BE2C (cell line): ENCODE results near the gene TMEM179.

Source experiments
- DNase-seq: peaks from one replicate; pipeline ENCODE4 v3.0.0-alpha.2; 2020
- H3K27me3 ChIP-seq: fragments of 250-450 bp; sonication (Bioruptor Pico); 2 replicates; pipeline ENCODE4 v1.5.1; 2020; ENCODE audit warnings: mild to moderate bottlenecking
- H3K36me3 ChIP-seq: fragments of 250-450 bp; sonication (Bioruptor Pico); 2 replicates; pipeline ENCODE4 v1.5.1; 2020; ENCODE audit warnings: mild to moderate bottlenecking
- H3K4me1 ChIP-seq: fragments of 250-450 bp; sonication (Bioruptor Pico); 2 replicates; pipeline ENCODE4 v1.5.1; 2020
- H3K4me3 ChIP-seq: 2 replicates; pipeline ENCODE4 v1.5.1; 2011; ENCODE audit warnings: low read depth, low read length
- H3K9me3 ChIP-seq: fragments of 250-450 bp; sonication (Bioruptor Pico); 2 replicates; pipeline ENCODE4 v1.5.1; 2020
- CTCF ChIP-seq: IDR thresholded peaks from 2 replicates; pipeline ENCODE4 v1.5.1; 2012; ENCODE audit warnings: mild to moderate bottlenecking, low read depth, low read length

TMEM179 gene

GRCh38 chr14:104547310-104547997, 57.1 kb downstream of the TMEM179 start:
- no peak for TF ChIP-seq CTCF
- no peaks in the 10 kb centered on the region for H3K36me3 ChIP-seq
- no peaks in the 10 kb centered on the region for H3K27me3 ChIP-seq
- no peaks in the 10 kb centered on the region for H3K9me3 ChIP-seq
- DNase-seq = no peak
- H3K4me1 ChIP-seq = peaks cover 20% of the 10 kb centered on the region
- no peak overlapping the region for H3K4me3 ChIP-seq

DNA sequence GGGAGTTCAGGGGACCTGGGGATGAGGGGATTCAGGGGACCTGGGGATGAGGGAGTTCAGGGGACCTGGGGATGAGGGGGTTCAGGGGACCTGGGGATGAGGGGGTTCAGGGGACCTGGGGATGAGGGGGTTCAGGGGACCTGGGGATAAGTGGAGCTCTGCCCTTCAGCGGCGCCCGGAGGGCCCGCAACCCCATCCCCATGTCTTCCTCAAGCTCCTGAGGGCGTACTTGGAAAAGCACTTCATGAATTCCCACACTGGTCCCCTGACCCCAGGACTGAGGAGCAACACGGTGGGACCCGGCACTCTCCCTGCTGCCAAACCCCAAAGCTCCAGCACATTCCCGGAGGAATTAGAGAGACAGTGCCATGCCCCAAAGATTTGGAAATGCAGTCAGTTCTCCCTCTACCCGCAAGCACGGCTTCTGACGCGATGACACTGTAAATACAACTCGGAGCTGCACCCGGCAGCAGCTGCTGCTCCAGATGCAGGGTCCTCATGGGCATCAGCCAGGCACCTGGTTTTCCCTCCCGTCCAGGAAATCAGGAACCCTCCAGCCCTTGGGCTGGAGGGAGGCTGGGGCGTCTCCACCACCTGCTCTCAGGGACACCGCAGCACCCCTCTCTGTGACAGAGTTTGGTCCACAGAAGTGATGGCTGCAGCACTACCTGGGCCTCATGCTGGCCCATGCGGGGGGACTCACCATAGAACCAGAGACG, 57.8 kb downstream of the TMEM179 start:
- no peak for DNase-seq
- no peaks in the 10 kb centered on the region for H3K9me3 ChIP-seq

DNA sequence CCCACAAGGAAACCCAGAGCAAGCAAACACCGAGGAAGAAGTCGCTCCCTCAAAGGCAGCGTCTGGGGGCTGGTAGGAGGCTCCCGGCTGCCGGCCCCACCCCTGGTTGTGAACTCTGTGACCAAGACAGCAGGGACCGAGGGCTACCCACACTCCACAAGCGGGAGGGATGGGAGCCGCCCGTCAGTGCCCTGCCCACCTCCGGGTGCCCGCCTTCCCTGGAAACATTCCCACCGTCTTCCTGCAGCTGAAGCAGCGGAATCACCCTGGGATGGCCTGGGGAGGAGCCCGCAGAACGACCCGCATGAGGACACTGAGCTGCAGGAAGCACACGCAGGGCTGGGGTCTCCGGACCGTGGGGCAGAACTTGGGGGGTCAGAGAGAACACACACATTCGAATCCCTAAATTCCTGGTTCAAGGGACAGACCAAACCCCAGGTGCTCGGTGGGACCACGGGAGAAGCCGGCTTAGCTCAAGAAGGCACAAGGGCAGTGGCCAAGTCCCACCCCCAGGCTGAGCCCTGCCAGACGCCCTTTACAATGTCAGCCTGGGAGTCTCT, 58.5 kb downstream of the TMEM179 start:
- peak; percentile 55 for DNase-seq
- TF ChIP-seq CTCF = no peak
- Histone ChIP-seq H3K27me3 (no peaks in the 10 kb centered on the region), H3K4me3 (peak overlapping the region; percentile 55), H3K36me3 (no peaks in the 10 kb centered on the region), H3K4me1 (peaks cover 16% of the 10 kb centered on the region), H3K9me3 (no peaks in the 10 kb centered on the region)

More for the DNA sequence above, 57.8 kb downstream of the TMEM179 start:
- H3K4me1 ChIP-seq = peaks cover 17% of the 10 kb centered on the region
- no peak overlapping the region for H3K4me3 ChIP-seq
- no peaks in the 10 kb centered on the region for H3K27me3 ChIP-seq
- no peak for TF ChIP-seq CTCF
- no peaks in the 10 kb centered on the region for H3K36me3 ChIP-seq

DNA sequence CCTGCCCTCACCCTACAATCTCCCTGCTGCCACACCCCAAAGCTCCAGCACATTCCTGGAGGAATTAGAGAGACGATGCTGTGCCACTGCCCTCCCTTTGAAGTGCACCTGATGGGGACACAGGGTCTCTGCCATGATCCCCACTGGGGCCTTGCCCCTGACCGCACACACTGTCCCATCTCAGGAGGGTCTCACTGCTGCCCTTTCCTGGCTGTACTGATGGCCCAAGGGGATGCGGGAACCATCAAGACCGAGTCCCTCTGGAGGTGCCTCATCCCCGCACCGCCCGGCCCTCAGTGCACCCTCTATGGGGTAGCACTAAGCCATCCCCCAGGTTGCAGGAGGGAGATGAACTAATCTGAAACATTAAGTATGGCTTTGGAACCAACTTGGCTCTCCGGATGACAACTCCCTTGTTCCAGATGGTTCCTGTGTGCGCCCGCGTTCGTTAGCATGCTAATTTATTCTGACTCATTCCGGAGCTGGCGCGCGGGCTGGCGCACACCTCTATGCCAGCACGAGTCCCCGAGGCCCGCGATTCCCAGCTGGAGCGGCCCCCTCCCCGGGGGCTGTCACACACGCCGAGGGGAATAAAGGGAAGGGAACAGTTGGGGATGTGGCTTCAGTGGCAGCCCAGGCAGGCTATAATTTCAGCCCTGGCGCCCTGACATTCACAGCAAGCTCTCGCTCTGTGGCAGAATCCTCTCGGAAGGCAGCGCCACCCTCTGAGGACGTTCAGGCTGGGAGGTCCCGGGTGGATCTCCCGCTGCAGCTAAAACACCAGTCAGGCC, 59.2 kb downstream of the TMEM179 start:
- H3K27me3 ChIP-seq = no peaks in the 10 kb centered on the region
- TF ChIP-seq CTCF = peak; percentile 9; the same call in 1 of the 2 replicates
- H3K4me3 ChIP-seq = peak overlapping the region; percentile 55
- H3K4me1 ChIP-seq = peaks cover 16% of the 10 kb centered on the region
- no peaks in the 10 kb centered on the region for H3K36me3 ChIP-seq
- H3K9me3 ChIP-seq = no peaks in the 10 kb centered on the region
- no peak for DNase-seq

GRCh38 chr14:104544362-104544961, 60.1 kb downstream of the TMEM179 start:
- TF ChIP-seq CTCF = no peak
- Histone ChIP-seq H3K9me3 (no peaks in the 10 kb centered on the region), H3K4me3 (no peak overlapping the region), H3K36me3 (no peaks in the 10 kb centered on the region), H3K27me3 (no peaks in the 10 kb centered on the region), H3K4me1 (peaks cover 16% of the 10 kb centered on the region)
- DNase-seq = no peak
